ENCODE results near the gene CHM.
"Not testable (repeated sequence)": the region's sequence is repeated elsewhere in the genome, so short reads cannot be mapped to it uniquely, and the experiment has no call there.

CHM gene

DNA sequence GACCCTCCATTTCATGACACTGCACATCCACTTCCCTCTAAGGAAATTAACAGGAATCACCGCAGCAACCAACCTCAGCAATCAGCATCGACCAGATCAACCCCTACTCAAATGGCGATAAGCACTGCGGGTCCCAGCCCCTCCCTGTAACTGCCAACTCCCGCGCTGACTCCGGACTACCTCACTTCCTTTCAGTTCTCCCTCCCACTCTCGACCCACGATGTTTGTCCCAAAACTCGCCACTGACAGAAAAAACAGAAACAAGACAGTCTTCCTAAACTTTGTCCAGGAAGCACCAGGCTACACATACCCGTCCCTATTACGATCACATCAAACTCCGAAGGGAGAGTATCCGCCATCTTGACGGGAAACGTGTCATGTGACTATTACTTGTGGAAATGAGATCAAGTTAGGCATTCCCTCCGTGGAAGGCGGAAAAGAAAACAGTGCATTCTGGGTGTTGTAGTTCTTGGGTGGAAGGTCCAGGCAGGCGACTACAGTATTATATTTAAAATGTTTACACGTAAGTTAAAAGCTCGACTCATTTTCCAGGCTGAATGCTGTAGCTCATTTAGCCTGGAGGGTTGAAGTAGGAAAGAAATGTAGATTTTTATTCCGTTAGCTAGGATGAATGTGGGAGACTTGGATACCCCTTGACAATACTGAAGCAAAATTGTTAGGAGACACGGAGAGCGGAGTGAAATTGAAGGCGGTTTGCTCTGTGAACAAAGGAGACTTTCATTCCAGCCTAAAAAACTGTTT lies at the start of gene CHM:
Gene CHM, minus strand, starts transcription at position 385 of the 762 bp plus-strand sequence. Its CDS starts 26 bp downstream, at position 359.
- DNase-seq: no peak

- DNase-seq: no peak
These were observed 31.3 kb upstream of the CHM start for GRCh38 chrX:86078650-86079049.

- no peak for DNase-seq
These were observed 19.6 kb upstream of the CHM start for GRCh38 chrX:86066998-86067397.

DNA sequence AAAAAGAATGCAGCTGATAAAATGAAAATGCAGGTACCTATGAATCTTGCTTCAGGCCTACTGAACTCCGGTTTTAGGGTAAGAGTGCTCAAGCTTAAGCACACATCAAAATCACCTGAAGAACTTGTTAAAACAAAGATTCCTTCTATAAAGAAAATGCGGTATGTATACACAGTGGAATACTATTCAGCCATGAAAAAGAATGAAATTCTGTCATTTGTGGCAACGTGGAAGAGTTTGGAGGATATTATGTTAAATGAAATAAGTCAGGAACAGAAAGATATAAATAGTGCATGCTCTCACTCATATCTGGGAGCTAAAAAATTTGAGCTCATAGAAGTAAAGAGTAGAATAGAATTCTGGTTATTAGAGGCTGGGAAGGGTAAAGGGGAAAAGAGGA lies 14.0 kb upstream of the CHM start:
- no peak for DNase-seq

- DNase-seq: no peak
These were observed 4.4 kb upstream of the CHM start for GRCh38 chrX:86051741-86052140.

GRCh38 chrX:86047936-86048280 lies 550 bp upstream of the CHM start:
- no peak for DNase-seq

DNA sequence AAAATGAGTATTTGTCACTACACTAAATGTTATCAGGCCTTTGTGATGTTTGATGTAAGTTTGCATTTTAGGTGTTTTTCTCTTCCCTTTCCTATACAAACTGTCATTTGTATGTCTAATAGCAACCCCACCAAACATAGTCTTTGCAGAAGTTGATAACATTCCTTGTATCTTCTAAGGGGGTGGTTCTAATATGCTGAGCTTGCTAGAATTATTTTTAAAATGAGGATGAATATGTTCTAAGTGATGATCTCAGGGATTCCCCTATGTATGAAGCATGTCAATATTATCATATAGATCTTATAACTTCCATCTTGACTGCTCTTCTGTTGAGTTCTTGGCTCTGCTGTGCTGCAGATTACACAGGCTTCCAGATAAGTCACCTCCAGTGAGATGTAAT lies 3.1 kb downstream of the CHM start:
- no peak for DNase-seq

- DNase-seq: no peak
These were observed 7.5 kb downstream of the CHM start for GRCh38 chrX:86039625-86040568.

DNA sequence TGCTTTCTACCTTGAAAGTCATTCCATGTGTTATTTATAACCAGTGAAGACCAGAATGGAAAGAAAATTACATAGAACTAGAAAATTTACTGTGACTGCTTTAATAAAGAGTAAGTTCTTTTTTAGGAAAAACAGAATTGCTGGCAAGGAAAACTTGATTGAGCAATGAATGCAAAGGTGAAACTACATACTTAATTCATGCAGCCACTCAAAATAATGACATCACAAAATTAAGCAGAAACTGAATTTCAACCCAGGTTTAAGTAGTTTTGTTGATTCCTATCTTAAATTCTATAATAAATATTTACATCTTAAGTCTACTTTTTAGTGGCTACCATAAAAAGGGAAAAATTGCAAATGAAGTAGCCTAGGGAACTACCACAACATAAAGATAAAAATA lies 14.0 kb downstream of the CHM start:
- no peak for DNase-seq

DNA sequence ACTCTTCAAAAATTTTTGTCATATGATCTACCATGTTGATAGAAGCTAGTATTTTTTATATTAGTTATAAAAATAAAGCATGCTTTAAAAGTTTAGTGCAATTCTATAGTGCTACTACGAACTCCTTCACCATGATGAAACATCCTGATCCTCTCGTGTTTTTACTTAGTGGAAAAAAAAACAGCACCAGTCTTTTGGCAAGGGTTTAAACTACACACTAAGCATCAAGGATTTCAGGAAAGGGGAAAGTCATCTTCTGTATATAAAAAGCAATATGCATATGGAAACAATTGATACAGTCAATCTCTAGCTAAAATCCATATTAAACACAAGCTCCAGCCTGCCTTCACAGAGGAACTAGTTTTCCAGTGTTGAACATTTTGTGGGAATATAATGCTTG lies 18.7 kb downstream of the CHM start:
- no peak for DNase-seq

- no peak for DNase-seq
These were observed 23.5 kb downstream of the CHM start for GRCh38 chrX:86023811-86024210.

- no peak for DNase-seq
These were observed 25.6 kb downstream of the CHM start for GRCh38 chrX:86021652-86022289.

DNA sequence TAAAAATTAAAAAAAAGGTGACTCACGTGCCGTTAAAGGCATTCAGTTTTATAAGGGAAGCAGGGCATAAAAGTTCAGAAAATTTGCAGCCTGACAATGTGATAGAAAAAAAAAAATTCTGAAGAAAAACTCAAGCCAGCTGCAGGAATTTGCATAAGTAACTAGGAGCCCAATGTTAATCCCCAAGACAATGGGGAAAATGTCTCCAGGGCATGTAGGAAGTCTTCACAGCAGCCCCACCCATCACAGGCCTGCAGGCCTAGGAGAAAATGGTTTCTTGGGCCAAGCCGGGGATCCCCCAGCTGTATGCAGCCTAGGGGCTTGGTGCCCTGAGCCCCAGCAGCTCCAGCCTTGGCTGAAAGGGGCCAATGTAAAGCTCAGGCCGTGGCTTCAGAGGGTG lies 31.2 kb downstream of the CHM start:
- DNase-seq: no peak

DNA sequence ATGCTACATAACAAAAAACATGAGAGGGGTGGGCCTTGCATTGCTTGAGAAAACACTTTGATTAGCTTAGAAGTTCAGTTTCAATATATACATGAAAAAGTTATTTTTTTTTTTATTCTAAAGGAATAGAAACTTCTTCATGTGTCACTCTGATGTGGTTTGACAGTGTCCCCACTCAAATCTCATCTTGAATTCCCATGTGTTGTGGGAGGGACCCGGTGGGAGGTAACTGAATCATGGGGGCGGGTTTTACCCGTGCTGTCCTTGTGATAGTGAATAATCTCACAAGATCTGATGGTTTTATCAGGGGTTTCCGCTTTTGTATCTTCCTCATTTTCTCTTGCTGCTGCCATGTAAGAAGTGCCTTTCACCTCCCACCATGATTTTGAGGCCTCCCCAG lies 32.4 kb downstream of the CHM start:
- DNase-seq: not testable (repeated sequence)

GRCh38 chrX:86014421-86014820 lies 32.9 kb downstream of the CHM start:
- DNase-seq: no peak

- no peak for DNase-seq
These were observed 33.6 kb downstream of the CHM start for GRCh38 chrX:86013792-86014191.

GRCh38 chrX:86012188-86012587 lies 35.2 kb downstream of the CHM start:
- DNase-seq: no peak

GRCh38 chrX:86009803-86010202 lies 37.6 kb downstream of the CHM start:
- DNase-seq: not testable (repeated sequence)

- not testable (repeated sequence) for DNase-seq
These were observed 39.5 kb downstream of the CHM start for GRCh38 chrX:86007891-86008290.

- DNase-seq: peak; percentile 25
These were observed 45.1 kb downstream of the CHM start for GRCh38 chrX:86002076-86002896.

DNA sequence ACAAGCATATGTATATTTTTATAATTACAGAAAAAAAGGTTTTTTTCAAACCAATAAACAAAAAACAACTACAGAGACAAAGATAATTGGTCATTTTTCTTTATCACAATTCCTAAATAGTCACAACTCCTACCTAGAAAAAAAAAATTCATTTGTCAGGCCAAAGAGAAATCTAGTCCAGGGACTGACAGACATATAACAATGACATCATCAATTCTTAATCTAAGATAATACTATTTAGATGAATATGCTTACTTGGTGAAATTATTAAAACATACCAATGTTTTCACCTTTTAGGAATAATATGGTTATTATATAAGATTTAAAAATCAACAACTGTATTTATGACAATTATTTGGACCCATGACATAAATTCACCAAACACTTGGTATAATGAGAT lies 48.4 kb downstream of the CHM start:
- no peak for DNase-seq

GRCh38 chrX:85996555-85996954 lies 50.8 kb downstream of the CHM start:
- DNase-seq: no peak

DNA sequence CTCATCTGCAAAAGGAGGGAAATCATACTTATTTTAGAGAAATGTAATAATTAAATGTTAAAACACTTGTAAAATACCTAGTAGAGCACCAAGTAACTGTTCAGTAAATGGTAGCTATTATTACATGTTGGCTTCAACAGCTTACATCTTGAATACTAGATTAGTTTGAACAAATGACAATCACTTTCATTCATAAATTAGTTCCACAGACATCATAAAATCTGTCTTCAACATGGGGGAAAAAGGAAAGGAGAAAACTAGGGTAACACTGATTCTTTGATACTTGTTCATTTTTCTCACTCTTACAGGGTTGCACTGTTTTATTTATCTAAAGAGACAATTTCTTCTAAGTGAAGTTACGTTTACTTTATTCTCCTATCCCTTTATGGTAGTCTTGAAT lies 51.7 kb downstream of the CHM start:
- no peak for DNase-seq
